Body of pancreas (tissue), 4 donors: Measurements from ENCODE around the gene JAKMIP2. TPM values are rescaled to one million over a fixed set of nuclear protein-coding genes. Genes with fewer than 3 reads are reported as not detected.

Experiments used
- ATAC-seq: fragments of 150-250 bp; one replicate; pipeline ENCODE4 v1.9.1; 2016
- DNase-seq, 4 donors: peaks; one replicate each; pipeline ENCODE4 v3.0.0-alpha.2; 2019
- H3K27ac ChIP-seq, 4 donors: fragments of 200-600 bp; sonication (generic); 1 replicate in 3 of 4; 2 replicates in 1 of 4; pipeline versions ENCODE4 v1.5.1 to v1.6.1; 2016 to 2019; ENCODE audit warnings: mild to moderate bottlenecking in 1 of 4, mixed read lengths in 1 of 4, moderate library complexity in 1 of 4
- H3K27me3 ChIP-seq, 2 donors: fragments of 200-600 bp; sonication (generic); one replicate each; pipeline ENCODE4 v1.6.0; 2016; ENCODE audit warnings: mild to moderate bottlenecking in 1 of 2
- H3K36me3 ChIP-seq, 2 donors: fragments of 200-600 bp; sonication (generic); replicated peaks in 1 of 2; 2 replicates each; pipeline ENCODE4 v1.5.1; 2016; ENCODE audit warnings: low read depth in 2 of 2; ENCODE audit not compliant: insufficient read depth in 1 of 2
- H3K4me1 ChIP-seq: fragments of 200-600 bp; sonication (generic); one replicate; pipeline ENCODE4 v1.6.0; 2016
- H3K4me3 ChIP-seq, 2 donors: fragments of 200-600 bp; sonication (generic); 1 replicate in 1 of 2; 2 replicates in 1 of 2; pipeline ENCODE4 v1.5.1; 2016 to 2019
- H3K9me3 ChIP-seq, 3 donors: fragments of 200-600 bp; sonication (generic); 1 replicate in 2 of 3; 2 replicates in 1 of 3; pipeline ENCODE4 v1.5.1; 2016
- CTCF ChIP-seq, 7 experiments: fragments of 450-650 bp in 4 of 7; fragments of 200-600 bp in 3 of 7; sonication (generic) in 3 of 7; IDR thresholded peaks; one replicate each; pipeline ENCODE4 v1.5.1; 2016 to 2019; ENCODE audit warnings: antibody characterized with exemption in 7 of 7
- POLR2A ChIP-seq, 3 donors: fragments of 450-650 bp; IDR thresholded peaks; one replicate each; pipeline ENCODE4 v1.6.1; 2016; ENCODE audit warnings: antibody characterized with exemption in 3 of 3, mild to moderate bottlenecking in 2 of 3
- WGBS, 2 donors: methylation state at CpG; one replicate each; pipeline ENCODE4 v1.1.5; 2017; 5-methylcytosine and 5-hydroxymethylcytosine counted together
- intact Hi-C: fragments of 100-400 bp; cut with DNase I; formaldehyde crosslinking; loops from one replicate; pipeline ENCODE4 v1.15.1; 2023
- total RNA-seq, 2 donors: library from RNA; depleted of rRNA; stranded (reverse); fragments of >200 nt; gene quantifications; one replicate each; pipeline ENCODE4 v1.1.0, GENCODE V29; 2016

Gene JAKMIP2
- total RNA-seq, 2 donors from 2014 or later: 0.78 to 1.3 TPM

- Histone ChIP-seq H3K36me3 (no peaks in the 10 kb centered on the region), H3K4me3 (no peak overlapping the region)
- TF ChIP-seq POLR2A (IDR thresholded peaks at IDR 0.05) (no peak), CTCF (IDR thresholded peaks at IDR 0.05) (no peak)
Measured at GRCh38 chr5:147791181-147791580, 8.7 kb upstream of the JAKMIP2 start.

GRCh38 chr5:147789820-147790219, 7.3 kb upstream of the JAKMIP2 start:
- H3K4me3 ChIP-seq: no peak overlapping the region
- TF ChIP-seq POLR2A (IDR thresholded peaks at IDR 0.05) (no peak), CTCF (IDR thresholded peaks at IDR 0.05) (no peak)
- H3K27me3 ChIP-seq: no peaks in the 10 kb centered on the region
- H3K27ac ChIP-seq: no peak overlapping the region
- intact Hi-C loops: no loop called here
- DNase-seq (no peak), ATAC-seq (no peak)
- H3K4me1 ChIP-seq: no peaks in the 10 kb centered on the region
- H3K9me3 ChIP-seq: no peaks in the 10 kb centered on the region
- no peaks in the 10 kb centered on the region for H3K36me3 ChIP-seq
- WGBS, 2 donors: 68 to 84% methylated on average over 2 of the region's 2 CpGs

More at GRCh38 chr5:147791181-147791580, 8.7 kb upstream of the JAKMIP2 start:
- intact Hi-C loops: no loop called here
- Histone ChIP-seq H3K27ac (no peak overlapping the region), H3K9me3 (no peaks in the 10 kb centered on the region), H3K4me1 (no peaks in the 10 kb centered on the region), H3K27me3 (no peaks in the 10 kb centered on the region)
- DNase-seq (no peak), ATAC-seq (no peak)
- WGBS, 2 donors: 88 to 94% methylated on average over 6 of the region's 6 CpGs

GRCh38 chr5:147788023-147788422, 5.5 kb upstream of the JAKMIP2 start:
- Histone ChIP-seq H3K9me3 (no peaks in the 10 kb centered on the region), H3K27me3 (no peaks in the 10 kb centered on the region), H3K4me1 (no peaks in the 10 kb centered on the region), H3K4me3 (no peak overlapping the region), H3K27ac (no peak overlapping the region), H3K36me3 (no peaks in the 10 kb centered on the region)
- no peak for ATAC-seq
- no peak for TF ChIP-seq POLR2A (IDR thresholded peaks at IDR 0.05)
- no peak for TF ChIP-seq CTCF (IDR thresholded peaks at IDR 0.05)
- intact Hi-C loops: no loop called here
- no peak for DNase-seq

GRCh38 chr5:147786142-147786541, 3.6 kb upstream of the JAKMIP2 start:
- intact Hi-C loops: no loop called here
- DNase-seq (no peak), ATAC-seq (no peak)
- H3K9me3 ChIP-seq: no peaks in the 10 kb centered on the region
- no peaks in the 10 kb centered on the region for H3K36me3 ChIP-seq
- no peak overlapping the region for H3K27ac ChIP-seq
- TF ChIP-seq POLR2A (IDR thresholded peaks at IDR 0.05): no peak
- no peak for TF ChIP-seq CTCF (IDR thresholded peaks at IDR 0.05)
- WGBS, 2 donors: 66 to 69% methylated on average over 2 of the region's 2 CpGs
- no peak overlapping the region for H3K4me3 ChIP-seq
- H3K27me3 ChIP-seq: no peaks in the 10 kb centered on the region
- no peaks in the 10 kb centered on the region for H3K4me1 ChIP-seq

- DNase-seq (no peak), ATAC-seq (no peak)
- Histone ChIP-seq H3K4me1 (no peaks in the 10 kb centered on the region), H3K4me3 (no peak overlapping the region), H3K9me3 (no peaks in the 10 kb centered on the region), H3K27ac (no peak overlapping the region), H3K27me3 (no peaks in the 10 kb centered on the region), H3K36me3 (no peaks in the 10 kb centered on the region)
- TF ChIP-seq POLR2A (IDR thresholded peaks at IDR 0.05): no peak
- no peak for TF ChIP-seq CTCF (IDR thresholded peaks at IDR 0.05)
- intact Hi-C loops: no loop called here
- 61 to 66% methylated on average over 8 of the region's 8 CpGs for WGBS, 2 donors
Measured at GRCh38 chr5:147784146-147784987, 1.8 kb upstream of the JAKMIP2 start.
